NCI-H2196 treated with DMSO at 0.1 percent for 48 hours (cell line): Measurements from ENCODE around the gene NLRP12.
"Not testable (repeated sequence)": the region's sequence is repeated elsewhere in the genome, so short reads cannot be mapped to it uniquely, and the experiment has no call there.

ENCODE experiments used
- DNase-seq: peaks from one replicate; lab custom pipeline; 2025; ENCODE audit not compliant: unreplicated experiment; lab: John Stamatoyannopoulos, UW

Gene NLRP12, protein sequence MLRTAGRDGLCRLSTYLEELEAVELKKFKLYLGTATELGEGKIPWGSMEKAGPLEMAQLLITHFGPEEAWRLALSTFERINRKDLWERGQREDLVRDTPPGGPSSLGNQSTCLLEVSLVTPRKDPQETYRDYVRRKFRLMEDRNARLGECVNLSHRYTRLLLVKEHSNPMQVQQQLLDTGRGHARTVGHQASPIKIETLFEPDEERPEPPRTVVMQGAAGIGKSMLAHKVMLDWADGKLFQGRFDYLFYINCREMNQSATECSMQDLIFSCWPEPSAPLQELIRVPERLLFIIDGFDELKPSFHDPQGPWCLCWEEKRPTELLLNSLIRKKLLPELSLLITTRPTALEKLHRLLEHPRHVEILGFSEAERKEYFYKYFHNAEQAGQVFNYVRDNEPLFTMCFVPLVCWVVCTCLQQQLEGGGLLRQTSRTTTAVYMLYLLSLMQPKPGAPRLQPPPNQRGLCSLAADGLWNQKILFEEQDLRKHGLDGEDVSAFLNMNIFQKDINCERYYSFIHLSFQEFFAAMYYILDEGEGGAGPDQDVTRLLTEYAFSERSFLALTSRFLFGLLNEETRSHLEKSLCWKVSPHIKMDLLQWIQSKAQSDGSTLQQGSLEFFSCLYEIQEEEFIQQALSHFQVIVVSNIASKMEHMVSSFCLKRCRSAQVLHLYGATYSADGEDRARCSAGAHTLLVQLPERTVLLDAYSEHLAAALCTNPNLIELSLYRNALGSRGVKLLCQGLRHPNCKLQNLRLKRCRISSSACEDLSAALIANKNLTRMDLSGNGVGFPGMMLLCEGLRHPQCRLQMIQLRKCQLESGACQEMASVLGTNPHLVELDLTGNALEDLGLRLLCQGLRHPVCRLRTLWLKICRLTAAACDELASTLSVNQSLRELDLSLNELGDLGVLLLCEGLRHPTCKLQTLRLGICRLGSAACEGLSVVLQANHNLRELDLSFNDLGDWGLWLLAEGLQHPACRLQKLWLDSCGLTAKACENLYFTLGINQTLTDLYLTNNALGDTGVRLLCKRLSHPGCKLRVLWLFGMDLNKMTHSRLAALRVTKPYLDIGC

DNA sequence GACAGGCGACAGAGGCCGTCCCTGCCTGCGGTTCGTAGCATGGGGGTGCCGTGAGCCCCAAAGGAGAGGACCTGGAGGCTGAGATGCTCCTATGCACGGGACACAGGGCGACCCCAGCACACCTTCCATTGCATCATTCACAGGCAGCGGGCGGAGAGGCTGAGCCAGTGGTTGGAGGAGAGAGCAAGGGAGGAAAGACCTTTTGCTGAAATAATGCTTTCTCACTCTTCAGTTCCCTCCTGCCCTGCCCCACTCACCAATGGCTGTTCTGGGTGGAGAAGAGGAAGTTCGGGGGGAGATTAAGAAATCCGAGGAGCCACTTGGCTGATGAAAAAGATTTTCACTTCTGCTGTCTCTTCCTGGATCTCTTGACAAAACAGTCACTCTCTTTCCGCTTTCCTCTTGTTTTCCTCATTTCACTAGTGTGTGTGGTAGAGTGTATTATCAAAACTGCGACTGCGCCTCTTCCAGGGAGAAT lies at the start of gene NLRP12:
NLRP12 (minus strand) TSS at position 181 of the 478 bp plus-strand sequence; CDS start at position 41, 140 bp downstream.
- no peak for DNase-seq

- DNase-seq: no peak
Observed at GRCh38 chr19:53872762-53873161, 48.6 kb upstream of the NLRP12 start.

GRCh38 chr19:53871454-53871853 lies 47.3 kb upstream of the NLRP12 start:
- DNase-seq: no peak

GRCh38 chr19:53870485-53870844 lies 46.4 kb upstream of the NLRP12 start:
- no peak for DNase-seq

- not testable (repeated sequence) for DNase-seq
Observed at GRCh38 chr19:53869805-53870484, 45.8 kb upstream of the NLRP12 start.

- peak; percentile 52 for DNase-seq
Observed at GRCh38 chr19:53868892-53869804, 45.0 kb upstream of the NLRP12 start.

DNA sequence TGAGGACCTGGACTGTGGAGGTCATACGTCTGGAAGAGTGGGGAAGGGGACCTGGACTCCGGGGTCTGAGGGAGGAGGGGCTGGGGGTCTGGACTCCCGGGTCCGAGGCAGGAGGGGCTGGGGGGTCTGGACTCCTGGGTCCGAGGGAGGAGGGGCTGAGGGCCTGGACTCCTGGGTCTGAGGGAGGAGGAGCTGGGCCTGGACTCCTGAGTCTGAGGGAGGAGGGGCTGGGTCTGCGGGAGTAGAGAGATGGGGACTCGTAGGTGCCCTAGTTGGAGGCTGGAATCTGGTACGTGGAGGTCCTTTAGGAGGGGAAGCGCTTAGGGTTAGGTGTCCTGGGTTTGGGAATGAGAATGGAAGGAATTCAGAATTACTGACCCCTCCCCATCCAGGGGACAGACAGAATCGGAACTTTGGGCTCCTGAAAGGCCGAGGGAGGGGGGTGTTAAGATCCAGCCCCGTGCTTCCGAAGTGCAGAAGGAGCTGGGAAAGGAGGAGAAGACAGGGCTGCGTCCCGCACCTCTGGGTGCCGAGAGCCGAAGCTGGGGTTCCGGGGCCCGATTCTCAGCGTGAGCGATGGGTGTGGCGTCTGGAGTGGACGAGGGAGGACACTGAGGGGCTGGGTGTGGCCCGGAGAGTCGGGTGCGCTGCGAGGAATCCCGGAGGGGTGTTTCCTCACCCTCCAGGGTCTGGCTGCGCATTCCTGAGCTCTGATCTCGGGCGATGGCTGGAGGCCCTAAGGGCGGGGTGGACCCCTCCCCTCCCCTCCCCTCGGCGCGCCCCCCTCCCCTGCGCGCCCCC lies 44.2 kb upstream of the NLRP12 start:
- no peak for DNase-seq

- DNase-seq: peak; percentile 68
Observed at GRCh38 chr19:53867225-53868090, 43.3 kb upstream of the NLRP12 start, which contains the start of gene MYADM. Gene MYADM (plus strand): TSS chr19:53867883. CDS start chr19:53873530, 5,647 bp downstream.

GRCh38 chr19:53866865-53867224 lies 42.7 kb upstream of the NLRP12 start:
- DNase-seq: no peak

DNA sequence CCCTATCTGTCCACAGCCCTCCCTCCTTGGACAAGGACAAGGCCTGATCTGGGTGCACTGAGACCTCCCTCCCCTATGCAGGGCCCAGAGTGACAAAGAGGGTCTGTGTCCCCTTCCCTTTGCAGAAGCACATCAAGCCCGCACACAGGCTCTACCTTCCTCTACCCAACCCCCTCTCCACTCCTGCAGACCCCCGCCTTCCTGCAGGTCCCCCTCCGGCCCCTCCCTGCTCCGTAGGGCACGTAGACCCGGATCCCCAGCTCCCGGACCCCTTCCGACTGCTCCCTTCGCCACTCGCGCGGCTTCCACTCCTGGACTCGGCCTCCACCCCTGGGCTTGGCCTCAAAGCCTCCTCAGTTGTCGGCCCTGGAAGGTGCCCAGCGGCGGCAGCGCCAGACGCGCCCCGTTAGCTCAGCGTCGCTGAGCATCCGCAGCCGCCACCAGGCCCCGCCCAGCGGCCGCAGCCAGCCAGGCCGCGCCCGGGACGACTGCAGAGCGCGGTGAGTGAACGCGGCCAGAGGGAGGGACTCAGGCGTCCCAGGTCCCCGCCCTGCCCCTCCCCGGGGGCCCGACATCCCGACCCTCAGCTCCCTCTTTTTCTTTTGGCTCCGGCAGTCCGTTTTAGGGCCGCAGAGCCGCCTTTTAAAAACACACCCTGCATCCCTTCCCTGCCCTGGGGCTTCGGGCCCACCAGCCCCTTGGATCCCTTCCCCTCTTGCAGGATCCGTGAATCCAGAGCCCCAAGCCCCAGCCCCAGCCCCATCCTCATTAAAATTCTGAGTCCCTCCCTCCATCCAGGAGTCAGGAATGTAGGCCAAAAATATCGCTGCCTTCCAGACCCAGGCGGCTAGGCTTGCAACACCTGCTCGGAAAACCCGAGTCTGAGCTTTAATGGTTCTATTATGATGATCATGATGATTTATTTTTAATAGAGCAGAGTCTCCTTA lies 42.1 kb upstream of the NLRP12 start:
- DNase-seq: no peak

GRCh38 chr19:53865523-53865917 lies 41.4 kb upstream of the NLRP12 start:
- DNase-seq: no peak

GRCh38 chr19:53864308-53864836 lies 40.3 kb upstream of the NLRP12 start:
- DNase-seq: peak; percentile 14

GRCh38 chr19:53853707-53854106 lies 29.6 kb upstream of the NLRP12 start:
- DNase-seq: no peak

DNA sequence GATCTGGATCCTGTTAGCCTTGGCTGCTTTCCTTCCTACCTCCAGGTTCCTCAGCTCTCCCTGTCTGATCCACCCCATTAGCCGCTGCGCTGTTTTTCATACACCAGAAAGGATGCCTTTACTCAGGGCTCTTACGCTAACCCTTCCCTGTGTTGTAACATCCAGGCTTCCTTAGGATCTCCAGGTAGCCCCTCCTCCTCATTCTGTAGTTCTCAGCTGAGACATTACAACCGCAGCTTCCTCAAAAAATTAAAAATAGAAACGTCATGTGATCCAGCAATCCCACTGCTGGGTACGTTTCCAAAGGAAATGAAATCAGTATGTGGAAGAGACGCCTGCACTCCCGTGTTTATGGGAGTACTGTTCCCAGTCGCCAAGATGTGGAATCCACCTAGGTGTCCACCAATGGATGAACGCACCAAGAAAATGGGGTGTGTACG lies 25.1 kb upstream of the NLRP12 start:
- DNase-seq: no peak

GRCh38 chr19:53847555-53847954 lies 23.4 kb upstream of the NLRP12 start:
- DNase-seq: no peak

DNA sequence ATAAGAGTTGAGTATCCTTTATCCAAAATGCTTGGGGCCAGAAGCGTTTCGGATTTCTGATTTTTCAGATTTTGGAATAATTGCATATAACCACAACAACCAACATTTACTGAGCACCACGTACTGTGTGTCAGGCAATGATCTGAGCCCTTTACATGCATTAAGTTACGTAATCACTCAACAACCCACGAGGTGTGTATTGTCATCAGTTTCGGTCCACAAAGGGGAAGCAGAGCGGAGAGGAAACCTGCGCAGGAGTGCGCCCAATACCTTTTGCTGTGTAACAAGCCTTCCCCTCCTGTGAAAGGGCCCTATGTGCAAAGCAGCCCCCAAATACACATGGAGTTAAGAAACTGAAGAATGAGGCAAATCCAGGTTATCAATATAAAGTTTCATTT lies 20.7 kb upstream of the NLRP12 start:
- DNase-seq: no peak

DNA sequence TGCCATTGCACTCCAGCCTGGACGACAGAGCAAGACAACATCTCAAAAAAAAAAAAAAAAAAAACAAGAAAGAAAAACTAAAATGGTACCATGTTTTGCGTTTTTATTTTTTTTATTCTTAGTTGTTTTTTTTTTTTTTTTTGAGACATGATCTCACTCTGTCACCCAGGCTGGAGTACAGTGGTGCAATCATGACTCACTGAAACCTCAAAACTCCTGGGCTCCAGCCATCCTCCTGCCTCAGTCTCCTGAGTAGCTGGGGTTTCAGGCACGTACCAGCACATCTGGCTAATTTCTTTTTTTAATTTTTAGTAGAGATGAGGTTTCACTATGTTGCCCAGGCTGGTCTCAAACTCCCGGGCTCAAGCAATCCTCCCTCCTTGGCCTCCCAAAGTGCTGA lies 16.8 kb upstream of the NLRP12 start:
- not testable (repeated sequence) for DNase-seq
